GM12878 (cell line): ENCODE data around the gene FLII. TPM values are rescaled to one million over a fixed set of nuclear protein-coding genes. Genes with fewer than 3 reads are reported as not detected.
A peak's percentile ranks its signal among the peaks of the same experiment; 100 is the strongest.

Source experiments
- ATAC-seq: fragments of 200-7000 bp; cut with Tn5 transposase; 3 replicates; pipeline ENCODE4 v1.9.1; 2020; ENCODE audit warnings: mild to moderate bottlenecking, moderate library complexity
- BruUV-seq: library from RNA; stranded (reverse); fragments of 400-500 nt; replicated peaks from 2 replicates; lab custom pipeline; 2021; lab: Mats Ljungman, UMichigan
- CTCF ChIA-PET: fragments of 300-600 bp; sonication (Branson Sonifier 250); formaldehyde crosslinking; extraction: SDS; loops from one replicate; lab custom pipeline; 2021; ENCODE audit warnings: inconsistent platforms; lab: Yijun Ruan, JAX
- POLR2A ChIA-PET: fragments of 350-600 bp; formaldehyde crosslinking; extraction: SDS; loops from one replicate; lab custom pipeline; 2021; ENCODE audit warnings: inconsistent platforms; lab: Charles Lee
- RAD21 ChIA-PET: fragments of 300-600 bp; sonication (Branson Sonifier 250); formaldehyde crosslinking; loops from one replicate; lab custom pipeline; 2023; ENCODE audit warnings: antibody characterized with exemption; ENCODE audit not compliant: unreplicated experiment; lab: Charles Lee
- SMC1A ChIA-PET: fragments of 300-600 bp; sonication (Branson Sonifier 250); formaldehyde crosslinking; loops from one replicate; lab custom pipeline; 2023; ENCODE audit not compliant: unreplicated experiment, uncharacterized antibody; lab: Charles Lee
- DNase-seq: peaks from one replicate; pipeline ENCODE4 v3.0.0-alpha.2; 2011; ENCODE audit warnings: low read depth, low spot score
- FAIRE-seq: peaks from 3 replicates; lab custom pipeline; 2011; peaks lifted over from hg19 to GRCh38; lab: Jason Lieb, UNC
- H2AFZ ChIP-seq: 2 replicates; pipeline ENCODE4 v1.6.0; 2011; ENCODE audit warnings: low read depth, low read length, control low read depth; ENCODE audit not compliant: control insufficient read depth
- H3K27ac ChIP-seq: 2 replicates; pipeline ENCODE4 v1.5.1; 2011; ENCODE audit warnings: control low read depth; ENCODE audit not compliant: control insufficient read depth, insufficient read depth
- H3K27me3 ChIP-seq, 2 experiments: replicated peaks in 1 of 2; 2 replicates each; pipeline versions ENCODE4 v1.6.0 to v1.6.1; 2011; ENCODE audit warnings: low read length in 1 of 2; ENCODE audit not compliant: control insufficient read depth in 2 of 2, insufficient read depth in 2 of 2
- H3K36me3 ChIP-seq, 2 experiments: 2 replicates each; pipeline ENCODE4 v1.5.1; 2011; ENCODE audit warnings: low read length in 1 of 2; ENCODE audit not compliant: control insufficient read depth in 2 of 2, insufficient read depth in 2 of 2
- H3K4me1 ChIP-seq: 2 replicates; pipeline ENCODE4 v1.6.1; 2011; ENCODE audit warnings: mild to moderate bottlenecking, low read length, moderate library complexity, mixed read lengths; ENCODE audit not compliant: control insufficient read depth, insufficient read depth
- H3K4me2 ChIP-seq: 2 replicates; pipeline ENCODE4 v1.6.0; 2011; ENCODE audit warnings: control low read depth; ENCODE audit not compliant: control insufficient read depth, insufficient read depth
- H3K4me3 ChIP-seq: fragments of 200-600 bp; sonication (generic); 2 replicates; pipeline ENCODE4 v1.5.1; 2016
- H3K79me2 ChIP-seq: 2 replicates; pipeline ENCODE4 v1.6.0; 2011; ENCODE audit warnings: low read length; ENCODE audit not compliant: control insufficient read depth, insufficient read depth
- H3K9ac ChIP-seq: 2 replicates; pipeline ENCODE4 v1.8.0; 2011; ENCODE audit warnings: low read length, control low read depth, mixed read lengths; ENCODE audit not compliant: control insufficient read depth, insufficient read depth
- H3K9me3 ChIP-seq: replicated peaks from 3 replicates; pipeline ENCODE4 v1.5.1; 2011; ENCODE audit warnings: mild to moderate bottlenecking, low read length; ENCODE audit not compliant: control insufficient read depth, insufficient read depth
- H4K20me1 ChIP-seq: 2 replicates; pipeline ENCODE4 v1.6.0; 2011; ENCODE audit not compliant: control insufficient read depth, insufficient read depth
- CHD1 ChIP-seq: IDR thresholded peaks from 2 replicates; pipeline ENCODE4 v1.6.1; 2012; ENCODE audit warnings: low read depth, low read length, improper control_type of control experiment
- CREM ChIP-seq: IDR thresholded peaks from 2 replicates; pipeline ENCODE4 v1.6.1; 2014; ENCODE audit warnings: antibody characterized with exemption, low read depth
- ETV6 ChIP-seq, 2 experiments: fragments of 450-650 bp in 1 of 2; IDR thresholded peaks in 1 of 2; conservative IDR thresholded peaks in 1 of 2; 2 replicates each; pipeline ENCODE4 v1.6.1; 2014; ENCODE audit warnings: antibody characterized with exemption in 1 of 2, borderline replicate concordance in 1 of 2, low read depth in 1 of 2, mild to moderate bottlenecking in 1 of 2, moderate library complexity in 1 of 2
- FOXK2 ChIP-seq: fragments of 450-650 bp; IDR thresholded peaks from 2 replicates; pipeline ENCODE4 v1.6.1; 2017; ENCODE audit warnings: mild to moderate bottlenecking, moderate library complexity
- HDAC6 ChIP-seq: fragments of 200-600 bp; sonication (generic); IDR thresholded peaks from one replicate; pipeline ENCODE4 v1.8.0; 2017; ENCODE audit warnings: antibody characterized with exemption; ENCODE audit not compliant: unreplicated experiment
- IRF4 ChIP-seq: IDR thresholded peaks from 2 replicates; pipeline ENCODE4 v1.6.1; 2011; ENCODE audit warnings: low read depth, low read length
- SUPT20H ChIP-seq: IDR thresholded peaks from 2 replicates; pipeline ENCODE4 v1.6.1; 2011; ENCODE audit warnings: low read depth, mild to moderate bottlenecking, low read length, moderate library complexity, borderline replicate concordance; ENCODE audit not compliant: control insufficient read depth
- ZNF274 ChIP-seq: IDR thresholded peaks from one replicate; pipeline ENCODE4 v1.8.0; 2011; ENCODE audit not compliant: insufficient read length, insufficient read depth
- WGBS: methylation state at CpG from one replicate; pipeline ENCODE4 v1.1.6; 2016; ENCODE audit warnings: low lambda C conversion rate; ENCODE audit not compliant: insufficient replicate concordance, insufficient coverage; ENCODE audit errors: missing lambda C conversion rate; 5-methylcytosine and 5-hydroxymethylcytosine counted together
- in situ Hi-C: fragments of 300-500 bp; cut with MboI; formaldehyde crosslinking; loops from 9 replicates; pipeline ENCODE4 v1.14.3; 2018; ENCODE audit warnings: mixed read lengths
- intact Hi-C: fragments of 100-400 bp; cut with micrococcal nuclease; formaldehyde crosslinking; loops from one replicate; pipeline ENCODE4 v1.14.2; 2022; ENCODE audit not compliant: unreplicated experiment
- polyA plus RNA-seq, 11 experiments: library from polyadenylated mRNA; depleted of rRNA in 4 of 11; unstranded in 6 of 11; stranded (reverse) in 5 of 11; fragments of >200 nt; fragmentation: Nextera tagmentation in 4 of 11; fragmentation: Illumina TruSeq in 1 of 11; extraction: Ambion mirVana in 4 of 11; extraction: Trizol in 1 of 11; gene quantifications; 1 replicate in 1 of 11; 2 replicates in 10 of 11; pipeline versions ENCODE4 v1.2.1 to v1.2.3, GENCODE V29; 2011 to 2016; ENCODE audit warnings: inconsistent platforms in 2 of 11, missing spikeins in 2 of 11, low read depth in 1 of 11
- total RNA-seq, 4 experiments: library from RNA; depleted of rRNA in 3 of 4; stranded (reverse); fragments of >200 nt in 3 of 4; fragmentation: Illumina TruSeq in 1 of 4; extraction: Trizol in 1 of 4; gene quantifications; 2 replicates each; pipeline versions ENCODE4 v1.2.1 to v1.2.3, GENCODE V29; 2013 to 2021
- TF ChIP-seq, protein P1 (sequence below): IDR thresholded peaks from 2 replicates; pipeline ENCODE4 v1.6.1; 2012; ENCODE audit warnings: low read depth, low read length, improper control_type of control experiment
- TF ChIP-seq, protein P2 (sequence below): fragments of 450-650 bp; IDR thresholded peaks from 2 replicates; pipeline ENCODE4 v1.6.1; 2017; ENCODE audit warnings: mild to moderate bottlenecking
- TF ChIP-seq, protein P3 (sequence below): fragments of 150-350 bp; IDR thresholded peaks from 2 replicates; pipeline ENCODE4 v1.6.1; 2014; ENCODE audit warnings: mild to moderate bottlenecking, low read depth, low read length
- TF ChIP-seq, protein P4 (sequence below): fragments of 450-650 bp; IDR thresholded peaks from 2 replicates; pipeline ENCODE4 v1.6.1; 2017; ENCODE audit warnings: low read depth, mild to moderate bottlenecking, moderate library complexity

The FLII gene
- total and polyA plus RNA-seq, 10 of the 15 experiments (the other 5 are each of a cell fraction or from before 2014, with no cell fraction given): 22.2 to 200 (median 121) TPM

DNA sequence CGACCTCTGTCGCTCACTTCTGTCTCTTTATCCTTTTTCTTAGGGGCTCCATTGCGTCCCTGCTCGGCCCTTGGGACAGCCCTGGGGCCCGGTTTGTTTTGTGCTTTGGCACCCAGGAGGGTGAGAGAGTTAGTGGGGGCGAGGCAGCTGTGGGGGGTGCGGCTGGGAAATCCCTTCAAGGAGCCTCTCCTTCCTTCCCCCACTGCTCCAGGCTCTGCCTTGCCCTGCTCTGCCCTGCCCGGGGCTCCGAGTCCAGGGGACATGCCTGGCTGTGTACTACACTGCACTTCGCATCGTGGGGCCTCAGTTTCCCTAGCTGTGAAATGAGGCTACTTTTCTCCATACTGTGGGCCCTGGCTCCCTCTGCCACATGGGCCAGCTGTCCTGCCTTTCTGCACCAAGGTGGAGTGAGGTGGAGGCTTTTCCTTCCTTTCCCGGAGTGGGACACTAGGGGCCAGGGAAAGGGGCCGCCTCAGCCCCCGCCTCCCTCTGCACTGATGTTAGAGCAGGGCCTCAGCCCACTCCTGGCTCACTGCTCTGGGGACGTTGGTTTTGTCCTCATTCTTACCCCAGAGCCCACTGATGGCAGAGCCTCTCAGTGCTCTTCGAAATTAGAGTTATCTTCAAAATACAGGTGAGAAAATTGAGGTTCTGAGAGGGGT is 32.1 kb downstream of the FLII start:
- FAIRE-seq (no peak), ATAC-seq (no peak), DNase-seq (no peak)
- ChIA-PET POLR2A (interaction anchor here (0.6 kb wide), 1 partner anchor 251 kb away, joined by 3 read pairs; no protein-coding TSS in a partner anchor), RAD21 (no interaction called here), SMC1A (no interaction called here), CTCF (no interaction called here)
- no peaks in the 10 kb centered on the region for H3K27me3 ChIP-seq
- no peak overlapping the region for H3K27ac ChIP-seq
- H3K36me3 ChIP-seq: no peaks in the 10 kb centered on the region
- intact Hi-C loops (loop anchor here (2.0 to 5.0 kb wide), 2 partner anchors 34 to 44 kb away; partner anchors contain the start of genes ALKBH5 and MIEF2), in situ Hi-C loops (no loop called here)
- no peaks in the 10 kb centered on the region for H3K9me3 ChIP-seq
- no peaks in the 10 kb centered on the region for H3K4me1 ChIP-seq
- peak overlapping the region; percentile 67 for H3K4me3 ChIP-seq
- no TSS peak for BruUV-seq
- WGBS: 38% methylated on average over 16 of the region's 16 CpGs
- peak overlapping the region; percentile 78 for H2AFZ ChIP-seq
- H4K20me1 ChIP-seq: no peaks in the 10 kb centered on the region
- peak overlapping the region; percentile 64 for H3K4me2 ChIP-seq
- H3K9ac ChIP-seq: peak overlapping the region; percentile 67
- no peaks in the 10 kb centered on the region for H3K79me2 ChIP-seq
- no peak for TF ChIP-seq ETV6 (conservative IDR thresholded peaks at IDR 0.05 in 1 of 2, IDR thresholded peaks at IDR 0.05 in 1 of 2; ENCODE audit: borderline replicate concordance in 1 of 2, low read depth in 1 of 2)
- no peak for TF ChIP-seq FOXK2
- TF ChIP-seq, protein P1, sequence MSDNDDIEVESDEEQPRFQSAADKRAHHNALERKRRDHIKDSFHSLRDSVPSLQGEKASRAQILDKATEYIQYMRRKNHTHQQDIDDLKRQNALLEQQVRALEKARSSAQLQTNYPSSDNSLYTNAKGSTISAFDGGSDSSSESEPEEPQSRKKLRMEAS: no peak
- TF ChIP-seq CREM: no peak
- no peak for TF ChIP-seq HDAC6
- TF ChIP-seq IRF4: no peak
- no peak for TF ChIP-seq SUPT20H
- TF ChIP-seq, protein P2, sequence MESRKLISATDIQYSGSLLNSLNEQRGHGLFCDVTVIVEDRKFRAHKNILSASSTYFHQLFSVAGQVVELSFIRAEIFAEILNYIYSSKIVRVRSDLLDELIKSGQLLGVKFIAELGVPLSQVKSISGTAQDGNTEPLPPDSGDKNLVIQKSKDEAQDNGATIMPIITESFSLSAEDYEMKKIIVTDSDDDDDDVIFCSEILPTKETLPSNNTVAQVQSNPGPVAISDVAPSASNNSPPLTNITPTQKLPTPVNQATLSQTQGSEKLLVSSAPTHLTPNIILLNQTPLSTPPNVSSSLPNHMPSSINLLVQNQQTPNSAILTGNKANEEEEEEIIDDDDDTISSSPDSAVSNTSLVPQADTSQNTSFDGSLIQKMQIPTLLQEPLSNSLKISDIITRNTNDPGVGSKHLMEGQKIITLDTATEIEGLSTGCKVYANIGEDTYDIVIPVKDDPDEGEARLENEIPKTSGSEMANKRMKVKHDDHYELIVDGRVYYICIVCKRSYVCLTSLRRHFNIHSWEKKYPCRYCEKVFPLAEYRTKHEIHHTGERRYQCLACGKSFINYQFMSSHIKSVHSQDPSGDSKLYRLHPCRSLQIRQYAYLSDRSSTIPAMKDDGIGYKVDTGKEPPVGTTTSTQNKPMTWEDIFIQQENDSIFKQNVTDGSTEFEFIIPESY: no peak
- TF ChIP-seq ZNF274: no peak
- no peak for TF ChIP-seq CHD1
- TF ChIP-seq, protein P3, sequence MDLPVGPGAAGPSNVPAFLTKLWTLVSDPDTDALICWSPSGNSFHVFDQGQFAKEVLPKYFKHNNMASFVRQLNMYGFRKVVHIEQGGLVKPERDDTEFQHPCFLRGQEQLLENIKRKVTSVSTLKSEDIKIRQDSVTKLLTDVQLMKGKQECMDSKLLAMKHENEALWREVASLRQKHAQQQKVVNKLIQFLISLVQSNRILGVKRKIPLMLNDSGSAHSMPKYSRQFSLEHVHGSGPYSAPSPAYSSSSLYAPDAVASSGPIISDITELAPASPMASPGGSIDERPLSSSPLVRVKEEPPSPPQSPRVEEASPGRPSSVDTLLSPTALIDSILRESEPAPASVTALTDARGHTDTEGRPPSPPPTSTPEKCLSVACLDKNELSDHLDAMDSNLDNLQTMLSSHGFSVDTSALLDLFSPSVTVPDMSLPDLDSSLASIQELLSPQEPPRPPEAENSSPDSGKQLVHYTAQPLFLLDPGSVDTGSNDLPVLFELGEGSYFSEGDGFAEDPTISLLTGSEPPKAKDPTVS: no peak
- TF ChIP-seq, protein P4, sequence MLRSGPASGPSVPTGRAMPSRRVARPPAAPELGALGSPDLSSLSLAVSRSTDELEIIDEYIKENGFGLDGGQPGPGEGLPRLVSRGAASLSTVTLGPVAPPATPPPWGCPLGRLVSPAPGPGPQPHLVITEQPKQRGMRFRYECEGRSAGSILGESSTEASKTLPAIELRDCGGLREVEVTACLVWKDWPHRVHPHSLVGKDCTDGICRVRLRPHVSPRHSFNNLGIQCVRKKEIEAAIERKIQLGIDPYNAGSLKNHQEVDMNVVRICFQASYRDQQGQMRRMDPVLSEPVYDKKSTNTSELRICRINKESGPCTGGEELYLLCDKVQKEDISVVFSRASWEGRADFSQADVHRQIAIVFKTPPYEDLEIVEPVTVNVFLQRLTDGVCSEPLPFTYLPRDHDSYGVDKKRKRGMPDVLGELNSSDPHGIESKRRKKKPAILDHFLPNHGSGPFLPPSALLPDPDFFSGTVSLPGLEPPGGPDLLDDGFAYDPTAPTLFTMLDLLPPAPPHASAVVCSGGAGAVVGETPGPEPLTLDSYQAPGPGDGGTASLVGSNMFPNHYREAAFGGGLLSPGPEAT: no peak
- TF ChIP-seq, all 136 proteins: peak for 0
